Hematopoietic multipotent progenitor cell (in vitro differentiated cells): Measurements from ENCODE around the gene VWCE. TPM values are rescaled to one million over a fixed set of nuclear protein-coding genes. Genes with fewer than 3 reads are reported as not detected.

Experiments used
- DNase-seq, 3 donors: peaks; one replicate each; pipeline ENCODE4 v3.0.0-alpha.2; 2011 to 2015; ENCODE audit warnings: low read depth in 2 of 3, low spot score in 2 of 3
- total RNA-seq: library from RNA; depleted of rRNA; stranded (reverse); fragments of >200 nt; gene quantifications from one replicate; pipeline ENCODE4 v1.2.3, GENCODE V29; 2012

Gene VWCE
- total RNA-seq, 1 donor, result 4.0 TPM

DNA sequence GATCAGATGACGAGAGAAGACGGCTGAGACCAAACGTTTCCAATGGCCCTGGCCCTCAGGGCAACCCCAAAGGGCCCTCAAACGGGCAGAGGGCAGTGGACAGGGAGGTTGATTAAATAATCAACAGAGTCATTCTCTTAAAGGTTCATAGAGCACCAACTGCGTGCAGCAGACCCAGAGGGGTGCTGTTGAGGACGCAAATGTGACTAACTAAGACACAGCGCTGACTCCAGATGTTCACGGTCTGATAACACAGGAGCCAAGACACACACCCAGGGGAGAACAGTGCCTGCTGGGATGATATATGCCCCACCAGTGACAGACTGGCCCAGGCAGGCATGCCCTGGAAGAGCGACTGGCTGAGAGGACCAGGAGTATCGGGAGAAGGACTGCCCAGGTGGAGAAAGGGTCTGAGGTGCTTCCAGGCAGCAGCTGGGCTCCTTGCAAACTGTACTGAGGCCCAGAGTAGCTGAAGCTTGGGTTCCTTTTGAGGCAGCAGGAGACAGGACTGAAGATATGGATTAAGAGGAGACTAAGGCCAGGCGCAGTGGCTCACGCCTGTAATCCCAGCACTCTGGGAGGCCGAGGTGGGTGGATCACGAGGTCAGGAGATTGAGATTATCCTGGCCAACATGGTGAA lies 7.7 kb downstream of the VWCE start:
- peak in 2 of 3 donors; percentile 13 to 17 for DNase-seq

DNA sequence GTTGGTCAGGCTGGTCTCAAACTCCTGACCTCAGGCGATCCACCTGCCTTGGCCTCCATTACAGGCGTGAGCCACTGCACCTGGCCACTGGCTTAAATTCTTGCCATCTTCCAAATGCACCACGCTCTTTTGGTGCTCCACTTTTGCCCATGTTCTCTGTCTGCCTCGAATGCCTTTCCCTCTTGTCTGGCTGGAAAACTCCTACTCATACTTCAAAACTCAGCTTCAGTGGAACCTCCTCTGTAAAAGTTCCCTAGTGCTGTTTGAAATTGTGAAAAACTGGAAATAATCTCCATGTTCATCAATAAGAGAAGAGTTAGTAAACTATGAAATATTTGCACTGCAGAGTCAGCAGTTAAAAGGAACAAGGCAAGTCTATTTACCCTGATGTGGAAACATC lies 11.5 kb downstream of the VWCE start:
- DNase-seq, result no peak

DNA sequence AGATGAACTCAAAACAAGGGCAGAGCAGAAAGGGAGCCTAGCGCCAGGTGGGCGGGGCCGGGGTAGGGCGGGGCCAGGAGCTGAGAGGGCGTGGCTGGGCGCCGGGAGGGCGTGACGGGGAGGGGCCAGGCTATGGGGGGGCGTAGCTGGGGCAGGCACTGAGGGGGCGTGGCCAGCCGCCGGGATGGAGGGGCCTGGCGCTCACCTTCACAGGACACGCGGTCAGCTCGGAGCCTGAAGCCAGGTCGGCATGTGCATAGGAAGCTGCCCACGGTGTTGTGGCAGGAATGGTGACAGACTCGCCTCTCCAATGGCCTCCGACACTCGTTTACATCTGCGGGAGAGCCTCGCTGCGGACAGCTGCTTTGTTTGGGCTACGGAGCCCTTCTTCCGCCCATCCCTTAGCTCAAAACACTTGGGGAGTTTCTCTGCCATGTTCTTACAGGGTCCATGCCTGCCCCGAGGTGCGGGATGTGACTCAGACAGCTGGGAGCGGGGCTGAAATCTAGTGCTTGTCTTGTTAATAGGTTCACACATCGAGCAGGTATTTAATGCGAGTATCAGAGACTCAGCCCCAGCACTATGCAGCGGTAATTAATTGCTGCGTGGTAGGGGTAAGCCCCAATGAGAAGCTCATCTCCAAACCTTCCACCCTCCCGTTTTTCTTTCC lies 13.4 kb downstream of the VWCE start:
- DNase-seq, result peak in 2 of 3 donors; percentile 15 to 26

DNA sequence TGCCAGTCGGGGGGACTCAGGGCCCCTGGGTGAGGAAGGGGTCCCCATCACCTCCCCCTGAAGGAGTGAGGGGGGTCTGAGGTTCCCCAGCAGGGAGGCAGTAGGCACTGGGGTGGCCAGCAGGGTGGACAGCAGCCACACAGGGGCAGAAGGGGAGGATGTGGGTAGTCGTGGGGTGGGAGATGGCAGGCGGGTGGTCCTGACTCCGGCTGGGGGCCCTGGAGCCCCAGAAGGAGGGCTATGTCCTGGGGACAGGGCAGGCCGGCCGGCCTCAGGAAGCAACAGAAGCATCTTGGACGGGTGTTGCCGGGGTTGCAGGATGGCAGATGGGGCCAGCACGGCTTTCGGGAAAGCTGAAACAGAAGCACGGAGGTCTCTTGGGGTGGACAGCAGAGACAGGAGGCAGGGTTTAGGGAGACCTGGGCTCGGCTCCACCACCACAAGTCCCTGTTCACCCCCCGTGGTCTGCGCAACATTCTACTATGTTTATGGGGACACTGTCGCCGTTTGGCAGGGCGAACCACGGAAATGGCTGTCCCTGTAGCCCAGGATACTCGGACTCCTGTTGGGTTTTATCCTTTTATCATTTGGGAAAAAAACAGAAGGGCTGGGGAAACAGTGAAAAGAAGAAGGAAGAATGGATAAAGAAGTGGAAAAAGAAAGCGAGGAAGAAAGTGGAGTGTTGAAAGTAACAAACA lies 14.1 kb downstream of the VWCE start:
- no peak for DNase-seq

DNA sequence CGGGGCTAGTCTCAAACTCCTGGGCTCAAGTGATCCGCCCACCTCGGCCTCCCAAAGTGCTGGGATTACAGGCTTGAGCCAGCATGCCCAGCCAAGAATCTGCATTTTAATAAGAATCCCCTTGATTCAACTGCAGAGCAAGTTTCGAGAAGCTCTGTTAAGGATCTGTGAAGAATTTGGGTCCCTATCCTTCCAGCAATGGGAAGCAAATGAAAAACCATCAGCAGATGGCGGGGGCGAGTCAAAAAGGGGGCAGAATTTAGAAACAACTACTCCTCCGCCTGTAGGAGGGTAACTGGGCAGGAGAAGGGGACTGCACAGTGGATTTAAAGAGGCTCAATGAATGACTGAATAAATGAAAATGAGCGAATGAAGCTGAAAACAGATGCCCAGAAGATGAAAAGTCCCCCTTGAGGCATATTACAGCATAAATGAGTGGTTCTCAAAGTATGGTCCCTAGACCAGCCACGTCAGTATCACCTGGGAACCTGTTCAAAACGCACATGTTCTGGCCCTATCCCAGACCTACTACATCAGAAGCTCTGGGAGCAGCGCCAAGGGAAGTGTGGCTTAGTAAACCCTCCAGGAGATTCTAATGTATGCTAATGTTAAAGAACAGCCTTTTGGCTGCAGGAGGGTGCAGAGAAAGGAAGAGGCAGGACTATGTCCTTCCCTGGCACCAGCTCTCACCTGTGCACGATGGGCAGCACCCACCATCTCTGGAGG lies 15.0 kb downstream of the VWCE start:
- no peak for DNase-seq

DNA sequence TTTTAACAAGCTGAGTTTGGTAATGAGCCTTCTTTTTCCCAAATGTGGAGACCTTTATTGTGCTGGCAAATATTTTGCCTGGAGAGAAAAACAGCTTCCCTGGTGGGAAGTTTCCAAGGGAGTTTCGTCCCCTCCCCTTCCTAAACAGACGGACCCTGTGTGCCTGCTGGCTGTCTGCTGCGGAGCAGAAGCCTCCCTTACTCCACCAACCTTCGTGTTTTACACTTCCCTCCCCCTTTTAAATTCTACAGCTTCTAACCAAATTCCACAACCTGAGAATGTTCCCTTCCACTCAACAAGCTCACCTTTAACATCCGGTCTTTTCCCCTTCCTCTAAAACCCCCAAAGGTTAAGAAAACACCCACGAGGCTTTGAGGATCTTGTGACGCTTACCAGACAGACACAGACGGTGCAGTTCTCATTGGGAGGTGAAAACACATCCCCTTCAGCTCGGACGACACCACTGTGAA lies 17.1 kb downstream of the VWCE start:
- DNase-seq, result no peak

DNA sequence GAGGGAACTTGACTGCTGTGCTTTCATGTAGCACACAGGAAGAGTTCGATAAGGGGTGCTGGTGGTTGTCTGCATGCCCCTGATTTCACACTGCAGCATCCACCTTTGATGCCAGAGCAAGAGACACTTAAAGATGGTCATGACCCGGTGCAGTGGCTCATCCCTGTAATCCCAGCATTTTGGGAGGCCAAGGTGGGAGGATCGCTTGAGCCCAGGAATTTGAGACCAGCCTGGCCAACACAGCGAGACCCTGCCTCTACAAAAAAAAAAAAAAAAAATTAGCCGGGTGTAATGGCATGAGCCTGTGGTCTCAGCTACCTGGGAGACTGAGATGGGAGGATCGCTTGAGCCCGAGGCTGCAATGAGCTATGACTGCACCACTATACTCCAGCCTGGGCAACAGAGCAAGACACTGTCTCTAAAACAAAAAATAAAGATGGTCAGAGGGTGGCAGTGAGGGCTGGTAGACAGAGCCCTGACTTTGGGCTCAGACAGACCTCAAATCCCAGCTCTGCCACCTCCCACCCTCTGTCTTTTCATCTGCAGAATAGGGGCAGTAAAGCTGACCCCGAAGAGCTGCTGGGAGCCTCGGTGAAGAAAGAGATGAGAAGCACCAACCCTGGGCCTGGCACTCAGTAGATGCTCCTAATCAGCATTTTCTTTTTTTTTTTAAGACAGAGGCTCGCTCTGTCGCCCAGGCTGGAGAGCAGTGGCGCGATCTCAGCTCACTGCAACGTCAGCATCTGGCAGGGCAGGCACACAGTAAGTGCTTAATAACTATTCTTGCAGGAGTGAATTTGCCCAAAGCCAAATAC lies 17.7 kb downstream of the VWCE start:
- no peak for DNase-seq

DNA sequence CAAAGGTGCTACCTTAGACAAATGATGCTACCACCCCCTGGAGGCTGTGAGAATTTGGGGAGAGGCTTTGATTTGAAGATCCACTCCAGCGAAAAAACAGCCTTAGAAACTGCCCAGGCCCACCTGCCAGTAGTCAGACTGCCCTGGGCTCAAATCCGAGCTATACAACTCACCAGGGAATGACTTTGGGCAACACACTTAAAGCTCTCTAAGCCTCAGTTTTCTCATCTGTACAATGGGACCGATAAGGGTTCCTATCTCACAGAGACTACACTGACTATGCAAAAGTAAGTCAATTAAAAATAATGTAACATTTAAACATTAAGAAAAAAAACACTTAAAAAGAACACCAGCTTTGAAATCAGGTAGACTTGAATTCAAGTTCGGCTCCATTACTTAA lies 19.9 kb downstream of the VWCE start:
- no peak for DNase-seq

DNA sequence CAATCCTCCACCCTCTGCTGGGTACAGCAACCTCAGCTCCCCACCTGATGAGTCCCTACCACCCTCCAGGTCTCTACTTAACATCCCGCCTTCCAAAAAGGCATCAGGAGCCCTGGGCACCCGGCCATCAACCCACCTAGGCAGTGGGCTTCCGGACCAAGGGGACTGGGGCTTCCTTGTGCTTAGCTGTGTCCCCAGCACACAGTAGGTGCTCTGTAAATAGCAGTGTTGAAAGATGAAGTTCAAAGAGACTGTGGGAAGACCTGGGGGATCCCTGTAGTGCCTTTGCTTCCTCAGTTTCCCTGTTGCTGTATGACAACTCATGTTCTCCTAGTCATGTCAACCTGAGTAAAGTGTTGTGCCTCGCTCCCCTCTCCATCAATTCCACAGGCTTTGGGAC lies 21.0 kb downstream of the VWCE start:
- DNase-seq, result no peak

DNA sequence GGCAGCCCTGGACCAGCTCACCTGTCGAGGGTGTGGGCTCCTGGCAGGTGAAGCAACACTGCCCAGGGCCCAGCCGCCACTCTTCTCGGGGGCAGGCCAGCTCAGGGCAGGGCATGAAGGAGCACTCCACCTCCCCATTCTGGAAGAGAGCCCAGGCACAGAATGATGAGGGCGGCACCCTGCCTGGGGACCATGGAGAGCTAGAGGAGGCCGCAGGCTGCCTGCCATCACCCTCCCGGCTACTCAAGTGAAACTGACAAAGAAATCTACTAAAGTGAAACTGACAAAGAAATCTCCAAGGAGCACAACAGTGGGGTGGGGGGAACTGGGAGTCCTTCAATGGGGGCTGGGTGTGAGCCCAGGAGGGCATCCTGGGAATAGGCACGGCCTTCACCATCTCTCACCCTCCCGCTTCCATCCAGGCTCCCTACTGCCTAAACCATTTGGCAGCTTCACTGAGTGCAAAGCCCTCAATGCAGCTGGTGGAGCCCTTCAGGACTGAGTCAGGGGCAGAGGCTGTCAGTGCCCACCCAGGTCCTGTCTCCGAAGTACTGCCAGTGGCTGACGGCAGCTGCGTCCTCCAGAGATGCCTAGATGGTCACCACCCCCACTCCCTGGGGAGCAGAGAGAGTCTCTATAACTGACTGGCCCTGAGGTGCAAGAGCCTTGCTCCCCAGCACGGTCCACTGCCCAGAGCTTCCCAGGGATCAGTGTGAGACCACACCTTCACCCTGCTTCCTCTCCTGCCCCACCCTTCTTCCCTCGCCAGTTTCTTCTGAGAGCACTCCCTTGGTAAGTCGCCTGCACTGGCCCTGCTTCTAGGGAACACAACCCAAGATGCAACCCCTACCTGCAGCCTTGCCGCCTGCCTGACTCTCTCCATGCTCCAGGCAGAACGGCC lies 21.7 kb downstream of the VWCE start:
- no peak for DNase-seq

DNA sequence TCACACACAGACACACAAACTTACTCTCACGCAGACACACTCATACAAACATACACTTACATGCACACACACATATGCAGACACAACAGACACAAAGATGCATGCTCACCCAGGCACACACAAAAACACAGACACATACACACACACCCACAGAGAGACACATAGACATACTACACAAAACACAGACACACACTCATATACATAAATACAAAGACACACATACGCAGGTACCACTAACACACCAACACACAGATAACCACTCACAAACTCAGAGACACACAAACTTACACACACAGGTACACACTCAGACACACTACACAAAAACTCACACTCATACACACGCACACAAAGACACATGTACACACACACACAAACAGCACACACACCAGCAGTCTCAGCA lies 22.4 kb downstream of the VWCE start:
- DNase-seq, result no peak

DNA sequence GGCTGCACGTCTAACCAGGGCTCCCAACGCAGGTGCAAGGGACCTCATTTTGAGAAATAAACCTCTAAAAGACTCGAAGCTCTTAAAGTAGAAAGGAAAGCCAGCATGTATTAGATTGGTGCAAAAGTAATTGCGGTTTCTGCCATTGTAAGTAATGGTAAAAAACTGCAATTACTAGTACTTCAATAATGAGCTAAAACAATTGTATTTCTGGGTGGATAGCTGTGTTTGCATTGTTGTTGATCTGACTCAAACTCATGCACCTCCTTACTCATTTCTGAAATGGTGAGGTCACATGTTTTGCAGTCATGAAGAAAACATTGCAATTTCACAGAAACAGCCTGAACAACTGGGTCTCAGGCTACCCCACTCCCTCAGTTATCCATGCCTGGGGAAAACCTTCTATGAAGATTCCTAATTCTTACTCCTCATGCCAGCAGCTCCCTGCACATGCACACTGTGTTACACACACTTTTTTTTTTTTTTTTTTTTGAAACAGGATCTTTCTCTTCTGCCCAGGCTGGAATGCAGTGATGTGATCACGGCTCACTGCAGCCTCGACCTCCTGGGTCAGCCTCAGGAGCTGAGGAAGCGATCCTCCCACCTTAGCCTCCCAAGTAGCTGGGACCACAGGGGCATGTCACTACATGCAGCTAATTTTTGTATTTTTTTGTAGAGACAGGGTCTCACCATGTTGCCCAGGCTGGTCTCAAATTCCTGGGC lies 24.6 kb downstream of the VWCE start:
- DNase-seq, result no peak

DNA sequence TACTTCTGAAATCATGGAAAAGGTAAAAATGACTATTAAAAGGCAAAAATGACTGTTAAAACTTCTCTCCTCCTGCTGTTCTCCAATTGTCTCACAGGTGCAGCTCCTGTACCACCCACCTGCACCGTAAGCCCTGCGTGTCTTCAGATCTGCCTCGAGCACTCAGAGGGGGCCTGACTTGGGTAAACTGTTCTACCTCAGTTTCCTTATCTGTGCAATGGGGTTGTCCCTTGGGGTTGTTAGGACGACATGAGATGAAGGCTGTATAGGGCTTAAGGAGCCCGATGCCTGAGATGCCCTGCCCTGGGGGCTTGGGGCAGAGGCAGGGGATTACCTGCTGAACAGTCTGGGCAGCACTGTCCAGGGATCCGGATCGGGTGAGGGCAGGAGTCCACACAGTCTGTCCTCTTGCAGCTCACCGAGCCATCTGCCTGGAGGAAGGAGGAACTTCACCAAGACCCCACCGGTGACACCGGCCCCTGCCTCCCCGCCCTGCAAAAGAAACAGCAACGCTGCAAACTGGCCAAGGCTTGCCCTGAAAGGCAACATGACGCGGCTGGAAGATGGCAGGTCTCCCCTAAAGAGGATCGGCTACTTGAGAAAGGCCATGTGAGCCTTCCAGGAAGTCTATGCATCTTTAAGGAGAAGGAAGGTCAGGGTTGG lies 26.4 kb downstream of the VWCE start:
- no peak for DNase-seq

DNA sequence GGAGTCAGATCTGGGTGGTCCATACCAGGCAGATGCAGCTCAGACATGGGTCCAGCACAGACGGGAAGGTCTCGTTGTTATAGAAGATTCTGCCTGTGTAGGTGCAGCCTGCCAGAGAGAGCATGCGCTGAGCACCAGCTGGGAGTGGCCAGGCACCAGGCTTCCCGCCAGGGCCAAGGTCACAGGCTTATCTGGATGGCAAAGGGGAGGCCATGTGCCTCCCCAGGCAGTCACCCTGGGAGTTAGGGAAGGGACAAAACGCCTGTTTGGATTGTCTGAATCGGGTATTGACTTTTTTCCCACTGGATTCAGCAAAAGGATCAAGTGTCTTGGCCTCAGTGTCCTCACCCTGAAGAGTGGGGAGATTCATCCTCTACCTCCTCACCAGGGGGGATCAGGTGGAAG lies 27.7 kb downstream of the VWCE start:
- DNase-seq, result no peak

DNA sequence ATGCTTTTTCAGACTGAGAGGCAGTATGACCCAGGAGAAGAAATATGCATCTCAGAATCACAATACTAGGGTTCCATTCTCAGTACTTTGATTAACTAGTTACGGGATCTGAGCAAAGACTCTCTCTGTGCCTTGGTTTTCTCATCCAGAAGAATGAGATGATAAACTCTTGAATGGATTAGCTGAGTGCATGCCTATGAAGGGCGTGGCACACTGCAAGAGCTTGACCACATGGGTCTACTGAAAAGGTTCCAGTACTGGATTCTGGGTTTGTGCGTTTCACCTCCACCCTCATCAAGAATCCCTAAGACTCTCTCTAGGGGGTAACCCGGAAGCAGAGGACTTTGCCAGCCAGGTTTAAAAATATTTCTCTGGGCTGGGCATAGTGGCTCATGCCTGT lies 28.5 kb downstream of the VWCE start:
- DNase-seq, result no peak

DNA sequence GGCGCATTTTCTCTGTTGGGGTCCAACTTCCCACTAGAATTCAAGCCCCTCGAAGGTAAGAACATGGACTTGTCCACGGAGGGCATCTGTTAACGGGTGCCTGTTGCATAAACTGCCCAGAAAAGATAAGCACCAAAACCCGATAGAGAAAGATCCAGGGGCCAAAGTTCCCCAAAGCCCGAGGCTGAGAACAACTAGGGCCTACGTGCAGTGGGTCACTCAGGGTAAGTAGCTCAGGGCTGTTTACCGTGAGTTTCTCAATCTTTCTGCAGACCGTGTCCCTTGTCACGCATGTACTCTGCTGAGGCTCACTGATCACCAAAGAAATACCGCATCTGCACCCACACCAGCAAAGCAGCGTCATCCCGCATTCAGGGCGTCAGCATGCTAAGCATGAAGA lies 29.8 kb downstream of the VWCE start:
- DNase-seq, result no peak

DNA sequence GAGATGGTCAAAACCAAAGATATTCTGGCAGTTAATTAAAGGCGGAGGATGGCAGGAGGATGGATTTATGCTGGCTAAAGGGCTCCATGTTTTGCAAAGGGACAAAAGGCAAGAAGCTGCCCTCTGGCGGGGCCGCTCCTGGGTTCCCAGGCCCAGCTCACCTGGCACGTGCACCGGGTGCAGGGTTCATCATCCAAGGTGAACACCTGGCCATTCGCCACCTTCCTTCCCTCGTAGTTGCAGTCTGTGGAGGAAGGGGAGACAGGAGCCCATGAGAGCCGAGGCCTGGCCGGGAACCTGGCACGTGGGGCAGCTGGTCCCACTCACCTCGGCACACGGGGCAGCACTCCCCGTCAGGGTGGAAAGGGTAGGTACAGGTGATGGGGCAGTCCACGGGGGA lies 30.3 kb downstream of the VWCE start:
- DNase-seq, result no peak

DNA sequence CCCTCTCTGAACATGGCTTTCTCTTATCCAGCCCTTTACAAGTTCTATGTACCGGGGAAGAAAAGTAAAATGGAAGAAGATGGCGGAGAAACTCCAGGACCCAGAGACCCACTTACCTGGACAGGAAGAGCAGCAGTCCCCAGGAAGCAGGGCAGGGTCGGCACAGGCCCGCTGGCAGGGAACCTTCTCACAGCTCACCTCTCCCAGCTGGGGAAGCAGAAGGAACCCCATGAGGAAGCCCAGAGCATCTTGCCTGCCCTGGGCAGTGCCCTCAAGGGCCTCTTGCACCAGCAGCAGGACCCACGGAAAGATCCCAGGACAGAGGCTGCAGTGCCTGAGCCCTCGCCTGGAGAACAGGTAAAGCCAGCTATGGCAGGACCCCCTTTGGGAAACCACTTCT lies 30.7 kb downstream of the VWCE start:
- DNase-seq, result no peak
